Nasal cavity respiratory epithelium epithelial cell of viscerocranial mucosa (primary cell): ENCODE data around the gene CENPV. TPM values are rescaled to one million over a fixed set of nuclear protein-coding genes. Genes with fewer than 3 reads are reported as not detected.

Experiments used
- total RNA-seq: library from RNA; depleted of rRNA; stranded (reverse); fragments of >200 nt; gene quantifications from 2 replicates; pipeline ENCODE4 v1.2.3, GENCODE V29; 2014

The CENPV gene
- 4.3 and 9.9 TPM in 2 replicates for total RNA-seq

GRCh38 chr17:16353317-16354174, at the start of gene CENPV:
Gene CENPV, minus strand, starts transcription at chr17:16353469. Its CDS starts 33 bp downstream, at chr17:16353436.

GRCh38 chr17:16380640-16381495, 27.6 kb upstream of the CENPV start, which contains the start of gene UBB:
Gene UBB, plus strand, starts transcription at chr17:16381091. Its CDS starts 817 bp downstream, at chr17:16381908.

Other genes with a start within 250 kb of the CENPV start
- 60.8 and 145 TPM in 2 replicates for gene NCOR1, start 137.9 kb downstream of the CENPV start, total RNA-seq
- gene PIGL, start 136.3 kb downstream of the CENPV start, total RNA-seq: 16.8 and 19.8 TPM in 2 replicates
- gene UBB, start 27.6 kb upstream of the CENPV start, total RNA-seq: 579 and 1,064 TPM in 2 replicates
- gene TRPV2, start 62.1 kb upstream of the CENPV start, total RNA-seq: 0.36 and 0.68 TPM in 2 replicates
- under 0.01 TPM in 2 replicates for gene LRRC75A, start 138.7 kb upstream of the CENPV start, total RNA-seq
- gene ZNF287, start 215.7 kb upstream of the CENPV start, total RNA-seq: 2.1 and 3.3 TPM in 2 replicates